Measurements from ENCODE around the gene ABLIM3.

Gene ABLIM3

GRCh38 chr5:149141224-149141956 is at the start of gene ABLIM3:
TSS of gene ABLIM3 (plus strand) at chr5:149141493. CDS start at chr5:149142096, 603 bp downstream.
- peak in 13 of 14 donors; percentile 23 to 84 (median 61) for DNase-seq

DNA sequence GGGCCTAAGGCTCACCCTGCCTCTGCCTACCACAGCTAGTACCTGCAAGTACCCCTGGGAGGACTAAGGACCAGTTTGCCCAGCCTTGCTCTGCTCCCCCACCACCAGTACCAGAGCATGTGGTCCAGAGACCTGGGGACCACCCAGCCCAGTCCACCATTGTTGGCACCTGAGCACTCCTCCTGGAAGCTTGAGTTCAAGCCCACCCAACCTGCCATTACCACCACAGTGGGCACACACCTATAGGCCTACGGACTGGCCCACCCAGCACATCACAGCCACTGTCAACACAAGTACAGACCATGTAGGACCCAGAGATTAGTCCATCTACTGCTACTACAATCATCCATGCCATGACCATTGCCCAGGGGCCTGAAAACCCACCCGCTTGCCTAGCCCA is 47.7 kb upstream of the ABLIM3 start:
- DNase-seq = no peak

DNA sequence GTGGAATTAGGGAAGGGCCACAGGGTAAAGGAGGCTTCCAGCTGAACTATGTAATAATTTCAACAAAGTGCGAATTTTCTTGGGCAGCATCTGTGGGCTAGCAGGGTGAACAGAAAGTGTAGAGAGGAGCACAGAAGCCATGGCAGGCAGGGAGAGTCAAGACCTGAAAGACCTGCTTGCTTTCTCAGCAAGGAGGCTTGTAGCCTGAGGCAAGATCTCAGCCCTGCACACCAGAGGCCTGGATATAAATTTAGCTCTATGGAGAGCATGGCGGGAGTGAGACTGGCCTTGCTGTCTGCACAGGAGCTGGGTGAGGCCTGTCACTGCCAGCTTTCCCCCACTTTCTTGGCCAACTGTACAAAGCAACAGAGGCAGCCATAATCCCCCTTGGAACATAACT is 46.3 kb upstream of the ABLIM3 start:
- no peak for DNase-seq

- DNase-seq = no peak
Measured at GRCh38 chr5:149099920-149100319, 41.4 kb upstream of the ABLIM3 start.

DNA sequence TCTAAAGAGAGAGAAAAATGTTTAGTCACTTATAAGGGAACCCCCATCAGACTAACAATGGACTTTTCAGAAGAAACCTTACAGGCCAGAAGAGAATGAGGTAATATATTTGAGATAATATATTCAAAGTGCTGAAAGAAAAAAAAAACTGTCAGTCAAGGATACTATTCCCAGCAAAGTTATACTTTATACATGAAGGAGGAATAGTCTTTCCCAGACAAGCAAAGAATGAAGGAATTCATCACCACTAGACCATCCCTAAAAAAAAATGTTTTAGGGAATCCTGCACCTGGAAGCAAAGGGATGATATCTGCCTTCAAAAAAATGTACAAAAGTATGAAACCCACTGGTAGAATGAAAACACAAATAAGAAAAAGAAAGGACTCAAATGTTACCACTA is 41.0 kb upstream of the ABLIM3 start:
- no peak for DNase-seq

GRCh38 chr5:149108651-149109280 is 32.5 kb upstream of the ABLIM3 start:
- DNase-seq = no peak

GRCh38 chr5:149110406-149110805 is 30.9 kb upstream of the ABLIM3 start:
- no peak for DNase-seq

- DNase-seq = no peak
Measured at GRCh38 chr5:149113669-149114068, 27.6 kb upstream of the ABLIM3 start.

DNA sequence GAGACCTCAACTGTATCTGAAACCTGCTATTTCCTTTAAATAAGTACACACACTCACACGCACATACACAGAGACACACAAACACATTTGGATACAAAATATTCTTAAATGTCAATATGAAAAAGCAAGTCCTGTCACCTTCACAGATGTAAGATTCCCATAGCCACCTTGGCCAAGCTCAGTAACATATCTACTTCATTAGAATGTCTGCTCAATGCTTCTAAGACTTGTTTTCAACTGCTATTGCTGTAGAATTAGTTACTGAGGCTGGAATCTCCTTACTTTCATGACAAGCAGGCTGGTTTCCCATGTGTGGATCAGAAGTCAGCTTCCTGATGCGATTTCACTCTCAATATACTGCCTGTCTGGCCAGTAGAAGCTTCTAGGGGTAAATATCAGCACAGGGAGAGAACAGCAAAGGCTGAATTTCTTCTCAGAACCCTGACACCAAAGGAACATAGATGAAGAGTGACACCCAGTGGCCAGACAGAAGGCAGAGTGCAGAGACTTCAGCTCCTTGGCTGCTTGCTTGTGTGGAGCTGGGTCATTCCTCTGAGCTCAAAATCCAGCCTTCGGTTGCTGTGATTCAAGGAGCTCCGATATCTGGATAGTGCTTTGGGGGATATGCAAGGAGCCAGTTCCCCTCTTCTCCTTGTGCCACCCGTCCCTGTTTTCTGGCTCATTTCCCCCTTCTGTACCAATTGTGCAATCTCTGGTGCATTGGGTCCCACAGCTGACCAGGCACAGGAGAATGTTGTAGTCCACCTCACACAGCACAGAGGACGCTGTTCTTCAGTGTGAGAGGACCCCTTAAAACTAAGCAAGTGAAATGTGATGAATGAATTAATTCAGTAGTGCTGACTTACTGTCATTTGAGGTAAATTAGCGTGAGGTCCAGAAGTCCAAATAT is 26.6 kb upstream of the ABLIM3 start:
- peak in 12 of 14 donors; percentile 7 to 67 (median 50) for DNase-seq

DNA sequence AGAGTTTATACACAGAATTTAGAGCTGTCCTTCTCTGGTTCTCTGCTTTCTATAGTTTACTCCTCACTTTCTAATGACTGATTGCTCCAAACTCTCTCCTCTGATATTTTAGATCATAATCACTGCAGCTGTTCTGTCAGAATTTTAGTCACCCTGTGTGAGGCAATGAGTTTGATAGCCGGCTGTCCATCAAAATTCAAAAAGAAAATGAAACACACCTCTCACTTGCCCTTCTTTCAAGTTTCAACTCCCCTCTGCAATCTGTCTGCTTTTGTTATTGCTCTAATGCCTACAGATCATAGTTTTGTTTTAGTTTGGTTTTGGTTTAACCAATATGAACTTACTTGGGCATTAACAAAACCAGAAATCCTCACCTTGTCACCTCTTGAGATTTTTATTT is 23.3 kb upstream of the ABLIM3 start:
- DNase-seq = no peak

DNA sequence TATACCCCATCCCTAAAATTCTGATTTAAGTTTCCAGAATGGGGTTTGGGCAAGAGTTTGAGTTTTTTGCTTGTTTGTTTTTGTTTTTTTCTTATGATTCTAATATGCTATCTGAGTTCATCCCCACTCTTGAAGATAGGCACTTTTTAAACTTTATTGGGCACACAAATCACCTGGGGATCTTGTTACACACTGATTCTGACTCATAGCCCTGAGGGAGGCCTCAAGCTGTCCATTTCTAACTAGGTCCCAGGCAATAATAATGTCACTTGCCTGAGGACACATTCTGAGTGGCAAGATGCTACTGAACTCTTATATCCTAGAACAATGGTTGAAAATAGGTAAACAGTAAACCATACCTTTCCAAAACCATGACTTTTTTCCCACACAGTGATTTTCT is 22.8 kb upstream of the ABLIM3 start:
- DNase-seq = no peak

DNA sequence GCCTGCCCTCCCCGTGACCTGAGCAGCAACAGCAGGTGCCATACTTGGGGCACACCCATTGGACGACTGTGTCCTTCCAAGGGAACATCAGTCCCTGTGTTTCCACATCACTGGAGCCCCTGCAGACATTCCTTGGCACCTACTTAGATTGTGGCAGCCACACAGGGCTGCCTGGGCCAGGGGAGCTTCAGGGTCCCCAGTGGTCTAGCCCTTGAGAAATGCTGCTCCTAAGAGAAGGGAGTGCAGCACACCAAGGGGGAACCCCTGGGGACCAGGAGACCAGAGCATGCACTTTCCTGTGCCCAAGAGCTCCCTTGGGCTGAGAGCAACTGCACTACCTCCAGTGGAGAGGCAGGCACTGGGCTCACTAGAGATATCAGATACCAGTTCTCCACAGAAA is 20.1 kb upstream of the ABLIM3 start:
- no peak for DNase-seq

DNA sequence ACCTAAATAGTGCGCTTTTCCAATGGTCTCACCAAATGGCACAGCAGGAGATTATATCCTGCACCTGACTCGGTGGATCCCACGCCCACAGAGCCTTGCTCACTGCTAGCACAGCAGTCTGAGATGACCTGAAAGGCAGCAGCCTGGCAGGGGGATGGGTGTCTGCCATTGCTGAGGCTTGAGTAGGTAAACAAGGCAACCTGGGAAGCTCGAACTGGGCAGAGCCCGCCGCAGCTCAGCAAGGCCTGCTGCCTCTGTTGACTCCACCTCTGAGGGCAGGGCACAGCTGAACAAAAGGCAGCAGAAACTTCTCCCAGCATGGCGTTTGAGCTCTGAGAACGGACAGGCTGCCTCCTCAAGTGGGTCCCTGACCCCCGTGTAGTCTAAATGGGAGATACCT is 18.1 kb upstream of the ABLIM3 start:
- no peak for DNase-seq

DNA sequence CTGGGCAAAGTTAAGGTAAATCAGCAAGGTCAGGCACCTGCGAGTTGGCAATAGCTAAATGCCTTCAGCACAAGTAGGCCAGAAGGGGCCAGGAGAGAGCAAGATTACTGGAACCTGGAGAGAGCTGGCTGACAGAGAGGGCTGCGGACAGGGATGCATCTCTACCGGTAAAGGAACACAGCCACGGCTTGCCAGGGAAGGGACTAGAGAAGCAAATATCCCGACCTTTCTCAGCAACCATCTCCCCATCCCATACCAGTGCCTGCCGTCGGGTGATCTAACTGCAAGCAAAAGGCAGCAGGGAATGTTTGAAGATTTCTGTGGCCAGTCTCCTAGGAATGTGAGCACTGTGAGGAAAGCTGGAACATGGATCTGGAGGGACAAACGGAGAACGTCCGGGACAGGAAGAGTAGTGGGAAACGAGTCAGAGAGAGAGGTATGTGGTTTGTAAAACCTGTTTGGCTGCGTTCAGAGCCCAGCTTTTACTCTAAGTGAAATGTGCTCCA is 15.9 kb upstream of the ABLIM3 start:
- DNase-seq = peak in 1 of 14 donors; percentile 48

DNA sequence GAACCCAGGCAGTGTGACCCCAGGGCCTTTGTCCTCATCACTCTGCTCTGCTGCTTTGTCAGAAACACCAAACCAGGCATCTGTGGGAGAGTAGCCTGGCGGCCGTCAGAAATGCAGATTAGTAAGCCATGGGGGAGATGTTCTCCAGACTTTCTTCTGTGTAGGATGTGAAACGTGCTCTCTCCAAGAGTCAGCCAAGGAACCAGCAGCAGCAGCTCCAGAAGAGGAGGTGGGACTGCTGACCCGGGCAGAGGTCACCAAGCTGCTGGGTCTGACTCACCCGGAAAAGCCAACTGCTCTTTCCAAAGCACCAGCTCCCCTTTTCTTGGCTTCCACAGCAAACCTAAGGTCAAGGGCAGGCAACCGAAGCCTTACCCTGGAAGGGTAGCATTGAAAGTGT is 14.4 kb upstream of the ABLIM3 start:
- DNase-seq = no peak

GRCh38 chr5:149127394-149127955 is 13.8 kb upstream of the ABLIM3 start:
- no peak for DNase-seq

- DNase-seq = peak in 1 of 14 donors; percentile 4
Measured at GRCh38 chr5:149128023-149128875, 13.0 kb upstream of the ABLIM3 start.

GRCh38 chr5:149129181-149129580 is 12.1 kb upstream of the ABLIM3 start:
- no peak for DNase-seq

- peak in 1 of 14 donors; percentile 3 for DNase-seq
Measured at GRCh38 chr5:149130121-149130914, 11.0 kb upstream of the ABLIM3 start.

DNA sequence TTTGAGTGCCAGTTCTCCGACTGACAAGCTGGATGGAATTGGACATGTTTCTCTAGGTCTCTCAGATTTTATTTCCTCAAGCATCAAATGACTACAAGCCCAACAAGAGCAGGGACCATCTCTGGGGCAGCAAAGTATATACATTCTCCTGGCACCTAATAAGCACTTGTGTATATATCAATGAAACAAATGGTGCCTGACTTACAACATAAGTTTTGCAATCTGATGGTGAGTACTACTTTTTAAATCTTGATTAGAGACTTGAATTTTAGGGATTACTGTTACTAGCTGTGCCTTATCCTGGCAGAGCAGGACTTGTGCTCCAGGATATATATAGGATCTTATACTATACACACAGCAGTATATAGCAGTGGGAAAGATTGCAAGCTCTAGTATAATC is 8.8 kb upstream of the ABLIM3 start:
- no peak for DNase-seq
